ENCODE data around the gene RNF5.

RNF5 gene

GRCh38 chr6:32213649-32214048 is 35.4 kb downstream of the RNF5 start:
- DNase-seq = no peak

DNA sequence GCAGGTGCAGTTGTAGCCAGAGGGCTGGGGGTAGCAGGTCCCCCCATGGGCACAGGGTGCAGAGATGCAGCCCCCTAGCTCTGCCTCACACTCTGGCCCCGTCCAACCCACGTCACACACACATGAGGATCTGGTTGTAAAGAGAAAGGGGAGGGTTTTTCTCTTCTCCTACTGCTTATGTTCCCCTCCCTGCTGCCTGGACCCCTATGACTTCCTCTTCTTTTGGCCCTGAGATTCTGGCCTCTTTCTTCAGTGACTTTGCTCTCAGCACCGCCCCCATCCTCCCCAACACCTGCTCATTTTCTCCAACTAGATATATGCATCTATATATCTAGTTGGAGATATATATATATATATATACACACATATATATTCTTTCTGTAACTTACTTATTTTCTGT is 35.9 kb downstream of the RNF5 start:
- DNase-seq = no peak

GRCh38 chr6:32215617-32216016 is 37.4 kb downstream of the RNF5 start:
- DNase-seq = no peak

GRCh38 chr6:32216285-32216684 is 38.1 kb downstream of the RNF5 start:
- DNase-seq = no peak

- DNase-seq = no peak
Measured at GRCh38 chr6:32216998-32217397, 38.8 kb downstream of the RNF5 start.

DNA sequence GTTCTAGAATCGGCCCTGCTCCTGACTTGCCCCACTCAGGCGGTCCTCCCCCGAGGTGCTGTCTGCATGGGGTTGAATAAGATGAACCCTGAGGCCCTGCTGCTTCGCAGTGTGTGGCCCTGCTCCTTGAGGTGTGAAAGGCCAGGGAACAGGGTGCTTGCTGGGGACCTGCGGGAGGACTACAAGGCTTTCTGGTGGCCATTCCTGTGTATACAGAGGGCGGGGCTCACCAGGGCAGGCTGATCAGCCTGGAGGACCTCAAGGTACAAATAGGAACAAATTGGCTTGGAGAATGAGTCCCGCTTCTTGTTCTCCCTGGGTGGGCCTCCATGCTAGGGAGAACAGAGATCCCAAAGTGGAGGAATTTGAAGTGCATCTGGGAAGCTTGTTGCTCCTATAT is 40.0 kb downstream of the RNF5 start:
- DNase-seq = no peak

DNA sequence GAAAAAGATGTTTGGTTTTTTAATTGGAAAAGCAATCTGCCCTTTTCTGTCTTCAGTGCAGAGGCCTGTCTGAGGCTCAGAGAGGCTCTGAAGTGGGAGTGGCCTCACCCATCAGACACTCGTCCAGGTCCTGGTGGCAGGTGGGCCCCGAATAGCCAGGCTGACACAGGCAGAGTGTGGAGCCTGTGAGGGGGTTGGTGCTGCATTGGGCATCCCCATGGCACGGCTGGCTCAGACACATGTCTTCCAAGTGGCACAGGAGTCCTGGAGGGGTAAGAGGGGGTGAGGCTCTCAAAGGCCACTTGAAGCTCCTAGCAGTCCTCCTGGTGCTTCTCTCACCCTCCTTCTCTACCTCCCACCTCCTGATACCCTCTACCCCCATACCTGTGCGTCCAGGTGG is 41.8 kb downstream of the RNF5 start:
- DNase-seq = no peak

- no peak for DNase-seq
Measured at GRCh38 chr6:32222333-32223230, 44.4 kb downstream of the RNF5 start.

DNA sequence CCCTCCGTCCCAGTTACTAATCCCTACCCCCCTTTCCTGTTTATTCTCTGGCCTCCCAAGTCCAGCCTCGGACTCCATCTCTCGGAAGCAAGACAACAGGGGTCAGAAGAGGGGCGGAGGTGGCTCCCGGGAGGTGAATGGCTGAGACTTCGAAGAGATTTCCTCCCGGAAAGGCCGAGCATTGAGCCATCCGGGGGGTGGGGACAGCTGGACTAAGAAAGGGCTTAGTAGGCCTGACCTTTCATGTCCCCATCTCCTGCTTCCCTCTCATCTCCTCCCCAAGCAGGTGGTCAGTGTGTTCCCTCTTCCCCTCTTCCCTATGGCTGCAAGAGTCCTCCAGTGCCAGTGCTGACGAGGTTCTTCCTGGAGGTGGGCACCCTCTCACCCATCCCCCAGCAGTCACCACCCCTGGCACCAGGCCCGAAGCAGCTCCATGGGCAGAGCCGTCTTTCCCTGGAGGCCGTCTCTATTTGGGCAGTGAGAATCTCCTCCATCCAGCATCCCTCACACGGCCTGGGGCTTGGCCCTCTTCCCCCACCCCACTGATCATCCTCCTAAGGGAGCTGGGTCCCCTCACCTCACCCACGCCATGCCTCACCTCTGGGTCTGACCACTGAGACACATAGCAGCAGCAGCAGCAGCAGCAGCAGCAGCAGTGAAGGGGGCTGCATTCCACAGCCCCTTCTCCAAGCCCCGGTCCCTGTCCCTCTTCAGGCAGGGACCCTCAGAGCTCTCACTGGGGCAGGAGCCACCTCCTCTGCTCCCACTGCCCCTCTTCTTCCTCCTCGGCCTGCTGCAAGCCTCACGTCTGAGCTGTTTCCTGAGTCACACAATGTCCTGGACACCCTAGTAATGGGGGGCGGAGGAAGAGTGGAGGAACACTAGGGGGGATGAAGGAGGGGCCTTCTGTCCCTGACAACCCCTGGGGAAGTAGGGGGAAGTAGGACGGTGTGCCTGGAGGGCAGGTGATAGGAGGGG is 45.3 kb downstream of the RNF5 start, which contains the start of gene NOTCH4:
NOTCH4 (minus strand) TSS at position 810 of the 978 bp plus-strand sequence; CDS start at position 671, 139 bp downstream.
- DNase-seq = no peak

DNA sequence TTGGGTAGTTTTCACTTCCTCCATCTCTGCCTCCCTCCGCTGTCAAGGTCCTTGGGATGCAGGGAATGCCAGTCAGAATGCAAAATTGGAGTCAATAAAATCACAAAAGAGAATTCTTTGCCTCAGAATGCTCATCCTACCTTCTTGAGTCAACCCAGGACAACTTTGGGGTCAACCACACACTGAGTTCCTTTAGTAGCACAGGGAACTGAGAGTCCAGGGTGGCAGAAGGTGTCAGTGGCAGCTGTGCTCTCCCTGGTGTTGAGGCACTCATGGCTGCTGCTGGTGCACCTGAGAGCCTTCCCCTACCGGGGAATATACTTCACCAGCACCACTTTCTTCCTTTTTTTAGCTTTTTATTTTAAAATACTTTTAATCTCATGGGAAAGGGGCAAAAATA is 46.5 kb downstream of the RNF5 start:
- DNase-seq = no peak

DNA sequence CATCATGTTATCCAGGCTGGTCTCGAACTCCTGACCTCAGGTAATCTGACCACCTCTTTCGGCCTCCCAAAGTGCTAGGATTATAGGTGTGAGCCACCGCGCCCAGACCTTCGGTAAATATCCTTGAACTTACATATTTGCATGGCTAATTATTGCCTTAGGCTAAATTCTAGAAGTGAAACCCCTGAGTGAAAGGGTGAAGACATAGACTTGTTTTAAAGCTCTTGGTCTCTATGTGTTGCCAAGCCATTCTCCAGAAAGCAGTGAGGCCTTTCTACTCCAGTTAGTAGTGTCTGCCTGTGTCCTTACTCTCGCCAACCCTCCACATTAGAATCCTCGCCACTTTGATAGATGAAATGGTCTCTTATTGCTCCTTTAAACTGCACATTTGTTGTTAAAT is 48.2 kb downstream of the RNF5 start:
- no peak for DNase-seq

All from NCI-H82 (cell line).